ENCODE results near the gene ACSF2. TPM values are rescaled to one million over a fixed set of nuclear protein-coding genes. Genes with fewer than 3 reads are reported as not detected.

The ACSF2 gene
- polyA plus RNA-seq, 3 donors, result 15.6 to 103 (median 46.8) TPM

- WGBS, 3 donors, result 3 to 18% (median 18%) methylated on average over 7 of the region's 7 CpGs
- no peak overlapping the region for H3K27ac ChIP-seq (ENCODE audit: low read depth, low read length)
Observed at GRCh38 chr17:50482516-50482915, 56.5 kb downstream of the ACSF2 start.

- H3K27ac ChIP-seq (ENCODE audit: low read depth, low read length), result no peak overlapping the region
- 78 to 84% (median 79%) methylated on average over 5 of the region's 5 CpGs for WGBS, 3 donors
Observed at GRCh38 chr17:50483266-50483665, 57.2 kb downstream of the ACSF2 start.

GRCh38 chr17:50484386-50485155, 58.6 kb downstream of the ACSF2 start:
- H3K27ac ChIP-seq (ENCODE audit: low read depth, low read length), result no peak overlapping the region
- 92 to 98% (median 93%) methylated on average over 11 of the region's 11 CpGs for WGBS, 3 donors

- H3K27ac ChIP-seq (ENCODE audit: low read depth, low read length), result no peak overlapping the region
- 78 to 91% (median 89%) methylated on average over 17 of the region's 17 CpGs for WGBS, 3 donors
Observed at GRCh38 chr17:50487213-50488096, 61.4 kb downstream of the ACSF2 start.

GRCh38 chr17:50488880-50489279, 62.9 kb downstream of the ACSF2 start:
- no peak overlapping the region for H3K27ac ChIP-seq (ENCODE audit: low read depth, low read length)
- WGBS, 3 donors, result 90 to 94% (median 92%) methylated on average over 2 of the region's 2 CpGs

GRCh38 chr17:50491505-50491904, 65.5 kb downstream of the ACSF2 start:
- no peak overlapping the region for H3K27ac ChIP-seq (ENCODE audit: low read depth, low read length)
- WGBS, 3 donors, result 39 to 75% (median 44%) methylated on average over 1 of the region's 1 CpG

- no peak overlapping the region for H3K27ac ChIP-seq (ENCODE audit: low read depth, low read length)
- 80 to 93% (median 84%) methylated on average over 4 to 7 of the region's 8 CpGs for WGBS, 3 donors
Observed at GRCh38 chr17:50492214-50492613, 66.2 kb downstream of the ACSF2 start.

- no peak overlapping the region for H3K27ac ChIP-seq (ENCODE audit: low read depth, low read length)
- WGBS, 3 donors, result 54 to 57% (median 55%) methylated on average over 3 of the region's 3 CpGs
Observed at GRCh38 chr17:50493744-50494143, 67.7 kb downstream of the ACSF2 start.

GRCh38 chr17:50495217-50495823, 69.3 kb downstream of the ACSF2 start:
- 85 to 90% (median 88%) methylated on average over 8 of the region's 8 CpGs for WGBS, 3 donors
- H3K27ac ChIP-seq (ENCODE audit: low read depth, low read length), result no peak overlapping the region

GRCh38 chr17:50495918-50496317, 69.9 kb downstream of the ACSF2 start:
- WGBS, 3 donors, result 94 to 98% (median 96%) methylated on average over 8 of the region's 8 CpGs

GRCh38 chr17:50498021-50498874, 72.2 kb downstream of the ACSF2 start:
- H3K27ac ChIP-seq (ENCODE audit: low read depth, low read length), result no peak overlapping the region
- 73 to 87% (median 81%) methylated on average over 7 of the region's 7 CpGs for WGBS, 3 donors

More at GRCh38 chr17:50495918-50496317, 69.9 kb downstream of the ACSF2 start:
- no peak overlapping the region for H3K27ac ChIP-seq (ENCODE audit: low read depth, low read length)

- H3K27ac ChIP-seq (ENCODE audit: low read depth, low read length), result no peak overlapping the region
Observed at GRCh38 chr17:50499270-50499669, 73.3 kb downstream of the ACSF2 start.

GRCh38 chr17:50499721-50500120, 73.7 kb downstream of the ACSF2 start:
- no peak overlapping the region for H3K27ac ChIP-seq (ENCODE audit: low read depth, low read length)
- 95 to 98% (median 97%) methylated on average over 2 of the region's 2 CpGs for WGBS, 3 donors

- WGBS, 3 donors, result 21 to 38% (median 30%) methylated on average over 5 of the region's 5 CpGs
- H3K27ac ChIP-seq (ENCODE audit: low read depth, low read length), result no peak overlapping the region
Observed at GRCh38 chr17:50501054-50501453, 75.0 kb downstream of the ACSF2 start.

GRCh38 chr17:50502301-50502990, 76.4 kb downstream of the ACSF2 start:
- H3K27ac ChIP-seq (ENCODE audit: low read depth, low read length), result no peak overlapping the region
- 88 to 90% (median 89%) methylated on average over 9 of the region's 9 CpGs for WGBS, 3 donors

- no peak overlapping the region for H3K27ac ChIP-seq (ENCODE audit: low read depth, low read length)
- WGBS, 3 donors, result 60 to 62% (median 60%) methylated on average over 7 of the region's 7 CpGs
Observed at GRCh38 chr17:50505591-50506130, 79.6 kb downstream of the ACSF2 start.

GRCh38 chr17:50506298-50506697, 80.3 kb downstream of the ACSF2 start:
- WGBS, 3 donors, result 74 to 77% (median 76%) methylated on average over 7 of the region's 7 CpGs
- H3K27ac ChIP-seq (ENCODE audit: low read depth, low read length), result no peak overlapping the region

All from adipose tissue (tissue), 3 donors.